ENCODE results near the gene PICK1.

DNA sequence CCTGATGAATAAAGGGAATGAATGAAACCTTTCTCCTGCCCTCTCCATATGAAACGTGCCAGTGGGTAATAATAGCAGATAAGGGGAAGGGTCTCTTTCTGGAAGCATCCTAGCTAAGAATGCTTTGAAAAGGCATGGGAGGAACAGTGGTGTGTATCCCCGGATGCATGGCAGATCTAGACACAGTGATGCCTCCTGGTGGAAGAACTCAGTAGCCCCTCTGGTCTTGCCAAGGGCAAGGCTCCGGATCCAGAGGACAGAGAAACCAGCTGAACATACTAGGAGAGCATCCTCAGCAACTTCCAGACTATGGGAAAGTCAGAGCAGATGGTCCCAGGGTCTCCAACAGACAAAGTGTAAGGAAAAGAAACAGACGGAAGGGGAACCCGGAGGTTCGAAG is 46.9 kb downstream of the PICK1 start:
- TF ChIP-seq CTCF (conservative IDR thresholded peaks at IDR 0.05; ENCODE audit: low read depth, low read length) (0 out of 2 replicates have a peak, but pooled peaks have one; percentile 26), EZH2 (IDR thresholded peaks at IDR 0.05; ENCODE audit: borderline replicate concordance, low read depth, low read length, poor library complexity, severe bottlenecking) (no peak)

Measured in A673 (cell line).